GM23338 (cell line): Measurements from ENCODE around the gene CAT. TPM values are rescaled to one million over a fixed set of nuclear protein-coding genes. Genes with fewer than 3 reads are reported as not detected.

ENCODE experiments used
- ATAC-seq: fragments of 200-7000 bp; cut with Tn5 transposase; 3 replicates; pipeline ENCODE4 v1.9.1; 2020
- DNase-seq: peaks from one replicate; pipeline ENCODE4 v3.0.0-alpha.2; 2015; ENCODE audit warnings: low spot score
- H2AFZ ChIP-seq: fragments of 200-600 bp; sonication (generic); 2 replicates; pipeline ENCODE4 v1.8.0; 2016; ENCODE audit warnings: antibody characterized with exemption, mild to moderate bottlenecking, moderate library complexity
- H3F3A ChIP-seq: fragments of 200-600 bp; sonication (generic); replicated peaks from 2 replicates; pipeline ENCODE4 v1.8.0; 2017; ENCODE audit warnings: antibody characterized with exemption, mixed run types, low read depth
- H3K27ac ChIP-seq: fragments of 200-600 bp; sonication (generic); 2 replicates; pipeline ENCODE4 v1.6.1; 2016; ENCODE audit warnings: low read depth
- H3K27me3 ChIP-seq: fragments of 200-600 bp; sonication (generic); 2 replicates; pipeline ENCODE4 v1.8.0; 2016; ENCODE audit warnings: mild to moderate bottlenecking, mixed run types, moderate library complexity; ENCODE audit not compliant: insufficient read depth
- H3K36me3 ChIP-seq: fragments of 200-600 bp; sonication (generic); 2 replicates; pipeline ENCODE4 v1.8.0; 2016; ENCODE audit warnings: mild to moderate bottlenecking; ENCODE audit not compliant: insufficient read depth
- H3K4me1 ChIP-seq: fragments of 200-600 bp; sonication (generic); 2 replicates; pipeline ENCODE4 v1.8.0; 2016; ENCODE audit warnings: mild to moderate bottlenecking, moderate library complexity; ENCODE audit not compliant: insufficient read depth
- H3K4me2 ChIP-seq: fragments of 200-600 bp; sonication (generic); 2 replicates; pipeline ENCODE4 v1.7.1; 2017; ENCODE audit warnings: mixed run types
- H3K4me3 ChIP-seq: fragments of 200-600 bp; sonication (generic); 2 replicates; pipeline ENCODE4 v1.6.1; 2016; ENCODE audit warnings: mixed run types
- H3K79me2 ChIP-seq: fragments of 200-600 bp; sonication (generic); replicated peaks from 2 replicates; pipeline ENCODE4 v1.8.0; 2017; ENCODE audit warnings: mild to moderate bottlenecking; ENCODE audit not compliant: insufficient read depth
- H3K9me2 ChIP-seq: fragments of 200-600 bp; sonication (generic); 2 replicates; pipeline ENCODE4 v1.8.0; 2017; ENCODE audit not compliant: insufficient read depth
- H4K20me1 ChIP-seq: fragments of 200-600 bp; sonication (generic); replicated peaks from 2 replicates; pipeline ENCODE4 v1.8.0; 2017; ENCODE audit warnings: mild to moderate bottlenecking; ENCODE audit not compliant: insufficient read depth
- H3K27ac Mint-ChIP-seq: 2 replicates; pipeline ENCODE4 v1.8.0; 2020; ENCODE audit warnings: inconsistent platforms, mild to moderate bottlenecking, moderate library complexity, mixed read lengths
- H3K27me3 Mint-ChIP-seq: 3 replicates; pipeline ENCODE4 v1.8.0; 2022; ENCODE audit warnings: low read depth, mild to moderate bottlenecking, moderate library complexity, mixed read lengths, inconsistent platforms; ENCODE audit not compliant: insufficient read depth, poor library complexity
- H3K36me3 Mint-ChIP-seq: 3 replicates; pipeline ENCODE4 v1.8.0; 2021; ENCODE audit warnings: low read depth, mild to moderate bottlenecking, inconsistent platforms, moderate library complexity, mixed read lengths
- H3K4me1 Mint-ChIP-seq: 3 replicates; pipeline ENCODE4 v1.8.0; 2020; ENCODE audit warnings: mild to moderate bottlenecking, inconsistent platforms, mixed read lengths
- H3K4me3 Mint-ChIP-seq: 3 replicates; pipeline ENCODE4 v1.8.0; 2021; ENCODE audit warnings: moderate library complexity, mild to moderate bottlenecking, inconsistent platforms, mixed read lengths
- H3K9me3 Mint-ChIP-seq: 3 replicates; pipeline ENCODE4 v1.8.0; 2020; ENCODE audit warnings: moderate library complexity, mild to moderate bottlenecking, inconsistent platforms, mixed read lengths
- EZH2 ChIP-seq: fragments of 200-600 bp; sonication (generic); IDR thresholded peaks from one replicate; pipeline ENCODE4 v1.8.0; 2017; ENCODE audit warnings: antibody characterized with exemption, mild to moderate bottlenecking, low read depth; ENCODE audit not compliant: unreplicated experiment
- EZH2phosphoT487 ChIP-seq: fragments of 200-600 bp; sonication (generic); IDR thresholded peaks from one replicate; pipeline ENCODE4 v1.8.1; 2018; ENCODE audit warnings: antibody characterized with exemption; ENCODE audit not compliant: unreplicated experiment
- POLR2AphosphoS5 ChIP-seq: IDR thresholded peaks from 2 replicates; pipeline ENCODE4 v1.6.1; 2016; ENCODE audit warnings: antibody characterized with exemption, low read depth
- STAT1 ChIP-seq: IDR thresholded peaks from one replicate; pipeline ENCODE4 v1.6.1; 2016; ENCODE audit warnings: antibody characterized with exemption; ENCODE audit not compliant: unreplicated experiment
- ZNF114 ChIP-seq: fragments of 250-450 bp; sonication (Bioruptor Pico); IDR thresholded peaks from 2 replicates; pipeline ENCODE4 v1.5.0; 2020; ENCODE audit warnings: mild to moderate bottlenecking, moderate library complexity
- ZNF331 ChIP-seq: fragments of 250-450 bp; sonication (Bioruptor Pico); IDR thresholded peaks from 2 replicates; pipeline ENCODE4 v1.5.0; 2020; ENCODE audit warnings: low read depth, mild to moderate bottlenecking, moderate library complexity
- polyA plus RNA-seq: library from polyadenylated mRNA; unstranded; fragments of >200 nt; fragmentation: Nextera tagmentation; extraction: Ambion mirVana; gene quantifications from 2 replicates; pipeline ENCODE4 v1.2.1, GENCODE V29; 2016
- total RNA-seq: library from RNA; depleted of rRNA; stranded (reverse); fragments of >200 nt; shearing (Covaris generic); gene quantifications from 2 replicates; pipeline ENCODE4 v1.2.3, GENCODE V29; 2014
- TF ChIP-seq, protein P1 (sequence below): IDR thresholded peaks from one replicate; pipeline ENCODE4 v1.6.1; 2018; ENCODE audit warnings: antibody characterized with exemption; ENCODE audit not compliant: unreplicated experiment
- TF ChIP-seq, protein P2 (sequence below), 2 experiments: fragments of 200-600 bp in 1 of 2; sonication (generic) in 1 of 2; conservative IDR thresholded peaks; 2 replicates each; pipeline versions ENCODE4 v1.5.1 to v1.6.1; 2016 to 2017; ENCODE audit warnings: antibody characterized with exemption in 2 of 2, low read depth in 2 of 2, mild to moderate bottlenecking in 2 of 2, moderate library complexity in 1 of 2
- TF ChIP-seq, protein P3 (sequence below): IDR thresholded peaks from 2 replicates; pipeline ENCODE4 v1.6.1; 2016; ENCODE audit warnings: antibody characterized with exemption

Gene CAT
- total and polyA plus RNA-seq, 2 experiments from 2014 or later = 15.9 to 24.0 TPM

DNA sequence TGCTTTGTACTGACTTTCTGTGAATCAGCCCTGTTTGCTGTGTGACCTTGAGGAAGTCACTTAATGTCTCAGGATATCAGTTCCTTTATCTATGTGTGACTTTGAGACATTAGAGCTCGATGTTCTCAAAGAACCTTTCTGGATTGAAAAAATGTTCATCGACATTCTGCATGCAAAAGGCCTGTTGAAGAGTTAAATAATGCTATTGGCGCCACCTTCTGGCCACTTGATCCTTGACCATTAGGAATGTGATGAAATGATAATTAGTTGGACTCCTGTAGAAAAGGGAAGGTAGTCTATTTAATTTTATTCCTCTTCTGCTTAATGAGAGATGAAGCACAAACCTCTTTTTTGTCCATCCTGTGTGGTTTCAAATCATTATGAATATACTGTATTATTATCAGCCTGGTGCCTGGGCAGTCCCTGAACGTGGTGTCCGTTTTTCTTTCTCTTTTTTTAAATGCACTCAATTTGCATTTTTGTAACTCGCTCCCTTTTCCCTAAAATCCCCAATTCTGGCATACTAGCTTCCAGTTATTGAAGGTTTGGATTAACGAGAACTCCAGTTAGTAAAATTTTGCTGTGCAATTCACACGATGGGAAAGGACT is 54.2 kb downstream of the CAT start:
- peaks cover 6% of the 10 kb centered on the region for H3K27me3 Mint-ChIP-seq
- H3K4me1 ChIP-seq = no peaks in the 10 kb centered on the region
- TF ChIP-seq, protein P1, sequence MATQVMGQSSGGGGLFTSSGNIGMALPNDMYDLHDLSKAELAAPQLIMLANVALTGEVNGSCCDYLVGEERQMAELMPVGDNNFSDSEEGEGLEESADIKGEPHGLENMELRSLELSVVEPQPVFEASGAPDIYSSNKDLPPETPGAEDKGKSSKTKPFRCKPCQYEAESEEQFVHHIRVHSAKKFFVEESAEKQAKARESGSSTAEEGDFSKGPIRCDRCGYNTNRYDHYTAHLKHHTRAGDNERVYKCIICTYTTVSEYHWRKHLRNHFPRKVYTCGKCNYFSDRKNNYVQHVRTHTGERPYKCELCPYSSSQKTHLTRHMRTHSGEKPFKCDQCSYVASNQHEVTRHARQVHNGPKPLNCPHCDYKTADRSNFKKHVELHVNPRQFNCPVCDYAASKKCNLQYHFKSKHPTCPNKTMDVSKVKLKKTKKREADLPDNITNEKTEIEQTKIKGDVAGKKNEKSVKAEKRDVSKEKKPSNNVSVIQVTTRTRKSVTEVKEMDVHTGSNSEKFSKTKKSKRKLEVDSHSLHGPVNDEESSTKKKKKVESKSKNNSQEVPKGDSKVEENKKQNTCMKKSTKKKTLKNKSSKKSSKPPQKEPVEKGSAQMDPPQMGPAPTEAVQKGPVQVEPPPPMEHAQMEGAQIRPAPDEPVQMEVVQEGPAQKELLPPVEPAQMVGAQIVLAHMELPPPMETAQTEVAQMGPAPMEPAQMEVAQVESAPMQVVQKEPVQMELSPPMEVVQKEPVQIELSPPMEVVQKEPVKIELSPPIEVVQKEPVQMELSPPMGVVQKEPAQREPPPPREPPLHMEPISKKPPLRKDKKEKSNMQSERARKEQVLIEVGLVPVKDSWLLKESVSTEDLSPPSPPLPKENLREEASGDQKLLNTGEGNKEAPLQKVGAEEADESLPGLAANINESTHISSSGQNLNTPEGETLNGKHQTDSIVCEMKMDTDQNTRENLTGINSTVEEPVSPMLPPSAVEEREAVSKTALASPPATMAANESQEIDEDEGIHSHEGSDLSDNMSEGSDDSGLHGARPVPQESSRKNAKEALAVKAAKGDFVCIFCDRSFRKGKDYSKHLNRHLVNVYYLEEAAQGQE = no peak
- TF ChIP-seq, protein P2, sequence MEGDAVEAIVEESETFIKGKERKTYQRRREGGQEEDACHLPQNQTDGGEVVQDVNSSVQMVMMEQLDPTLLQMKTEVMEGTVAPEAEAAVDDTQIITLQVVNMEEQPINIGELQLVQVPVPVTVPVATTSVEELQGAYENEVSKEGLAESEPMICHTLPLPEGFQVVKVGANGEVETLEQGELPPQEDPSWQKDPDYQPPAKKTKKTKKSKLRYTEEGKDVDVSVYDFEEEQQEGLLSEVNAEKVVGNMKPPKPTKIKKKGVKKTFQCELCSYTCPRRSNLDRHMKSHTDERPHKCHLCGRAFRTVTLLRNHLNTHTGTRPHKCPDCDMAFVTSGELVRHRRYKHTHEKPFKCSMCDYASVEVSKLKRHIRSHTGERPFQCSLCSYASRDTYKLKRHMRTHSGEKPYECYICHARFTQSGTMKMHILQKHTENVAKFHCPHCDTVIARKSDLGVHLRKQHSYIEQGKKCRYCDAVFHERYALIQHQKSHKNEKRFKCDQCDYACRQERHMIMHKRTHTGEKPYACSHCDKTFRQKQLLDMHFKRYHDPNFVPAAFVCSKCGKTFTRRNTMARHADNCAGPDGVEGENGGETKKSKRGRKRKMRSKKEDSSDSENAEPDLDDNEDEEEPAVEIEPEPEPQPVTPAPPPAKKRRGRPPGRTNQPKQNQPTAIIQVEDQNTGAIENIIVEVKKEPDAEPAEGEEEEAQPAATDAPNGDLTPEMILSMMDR (conservative IDR thresholded peaks at IDR 0.05; ENCODE audit: low read depth in 2 of 2) = peak; percentile 75 to 93
- H3K4me2 ChIP-seq = no peak overlapping the region
- H3F3A ChIP-seq = no peaks in the 10 kb centered on the region
- no peaks in the 10 kb centered on the region for H3K79me2 ChIP-seq
- no peak overlapping the region for H3K4me3 Mint-ChIP-seq
- no peaks in the 10 kb centered on the region for H4K20me1 ChIP-seq
- no peaks in the 10 kb centered on the region; the same call in 2 of the 3 replicates for H3K4me1 Mint-ChIP-seq
- H3K9me3 Mint-ChIP-seq = no peaks in the 10 kb centered on the region
- no peak overlapping the region for H3K27ac ChIP-seq
- H2AFZ ChIP-seq = no peak overlapping the region
- no peak overlapping the region for H3K27ac Mint-ChIP-seq
- no peaks in the 10 kb centered on the region for H3K36me3 ChIP-seq
- H3K36me3 Mint-ChIP-seq = no peaks in the 10 kb centered on the region
- H3K4me3 ChIP-seq = no peak overlapping the region
- peak; percentile 87 for DNase-seq
- no peaks in the 10 kb centered on the region for H3K9me2 ChIP-seq
- peak; percentile 52 for ATAC-seq
- H3K27me3 ChIP-seq = no peaks in the 10 kb centered on the region

DNA sequence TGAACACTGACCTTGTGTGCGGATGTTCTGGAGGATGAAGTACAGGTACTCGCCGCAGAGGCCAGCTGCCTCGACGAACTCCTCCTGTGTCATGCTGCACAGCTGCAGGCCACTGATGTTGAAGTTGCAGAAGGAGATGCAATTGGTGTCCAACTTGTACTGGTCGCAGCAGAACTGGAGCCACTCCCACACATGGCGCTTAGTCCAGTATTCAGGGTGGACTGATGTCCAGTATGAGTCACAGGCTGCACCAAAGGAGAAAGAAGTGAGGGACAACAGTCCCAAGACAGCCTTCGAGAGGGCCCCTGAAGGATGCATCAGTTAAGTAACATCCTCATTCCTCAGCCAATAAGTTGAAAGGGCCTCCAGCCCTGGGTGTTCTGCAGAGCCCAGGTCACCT is 54.7 kb downstream of the CAT start:
- Histone ChIP-seq H4K20me1 (no peaks in the 10 kb centered on the region), H3K79me2 (no peaks in the 10 kb centered on the region), H3K27ac (no peak overlapping the region), H3K27me3 (no peaks in the 10 kb centered on the region), H3K4me2 (no peak overlapping the region), H3K4me1 (no peaks in the 10 kb centered on the region), H3K4me3 (no peak overlapping the region), H2AFZ (no peak overlapping the region), H3K9me2 (no peaks in the 10 kb centered on the region), H3F3A (no peaks in the 10 kb centered on the region), H3K36me3 (no peaks in the 10 kb centered on the region)
- Mint-ChIP-seq H3K4me1 (no peaks in the 10 kb centered on the region; the same call in 2 of the 3 replicates), H3K27me3 (peaks cover 6% of the 10 kb centered on the region), H3K9me3 (no peaks in the 10 kb centered on the region), H3K4me3 (no peak overlapping the region), H3K27ac (no peak overlapping the region), H3K36me3 (no peaks in the 10 kb centered on the region)
- DNase-seq (no peak), ATAC-seq (no peak)
- TF ChIP-seq, protein P2 (conservative IDR thresholded peaks at IDR 0.05; ENCODE audit: low read depth in 2 of 2) = no peak
- TF ChIP-seq, protein P3, sequence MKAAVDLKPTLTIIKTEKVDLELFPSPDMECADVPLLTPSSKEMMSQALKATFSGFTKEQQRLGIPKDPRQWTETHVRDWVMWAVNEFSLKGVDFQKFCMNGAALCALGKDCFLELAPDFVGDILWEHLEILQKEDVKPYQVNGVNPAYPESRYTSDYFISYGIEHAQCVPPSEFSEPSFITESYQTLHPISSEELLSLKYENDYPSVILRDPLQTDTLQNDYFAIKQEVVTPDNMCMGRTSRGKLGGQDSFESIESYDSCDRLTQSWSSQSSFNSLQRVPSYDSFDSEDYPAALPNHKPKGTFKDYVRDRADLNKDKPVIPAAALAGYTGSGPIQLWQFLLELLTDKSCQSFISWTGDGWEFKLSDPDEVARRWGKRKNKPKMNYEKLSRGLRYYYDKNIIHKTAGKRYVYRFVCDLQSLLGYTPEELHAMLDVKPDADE = no peak
- TF ChIP-seq STAT1 = no peak
- TF ChIP-seq ZNF114 = no peak
- no peak for TF ChIP-seq ZNF331 (CRISPR knock-in tag)
- no peak for TF ChIP-seq POLR2AphosphoS5
- no peak for TF ChIP-seq EZH2
- TF ChIP-seq EZH2phosphoT487 = no peak
